Endothelial cell of umbilical vein (primary cell): ENCODE results near the gene TRIM17. TPM values are rescaled to one million over a fixed set of nuclear protein-coding genes. Genes with fewer than 3 reads are reported as not detected.

ENCODE experiments used
- BruUV-seq: library from RNA; stranded (reverse); fragments of 400-500 nt; replicated peaks from 2 replicates; lab custom pipeline; 2021; lab: Mats Ljungman, UMichigan
- CTCF ChIA-PET: fragments of 300-600, 350-600 bp; sonication (Branson Sonifier 250); formaldehyde crosslinking; loops from one replicate; lab custom pipeline; 2021; ENCODE audit warnings: antibody characterized with exemption, inconsistent platforms; lab: Charles Lee
- POLR2A ChIA-PET: fragments of 300-600, 350-600 bp; sonication (Branson Sonifier 250); formaldehyde crosslinking; loops from one replicate; lab custom pipeline; 2021; ENCODE audit warnings: antibody characterized with exemption, inconsistent platforms; lab: Charles Lee
- DNase-seq: peaks from one replicate; pipeline ENCODE4 v3.0.0-alpha.2; 2011; ENCODE audit warnings: low read depth, low spot score
- FAIRE-seq: peaks from 2 replicates; lab custom pipeline; 2011; peaks lifted over from hg19 to GRCh38; lab: Jason Lieb, UNC
- H2AFZ ChIP-seq: 2 replicates; pipeline ENCODE4 v1.6.0; 2012; ENCODE audit warnings: low read depth, low read length, control low read depth, inconsistent platforms
- H3K27ac ChIP-seq: 2 replicates; pipeline ENCODE4 v1.5.1; 2011; ENCODE audit warnings: low read depth, mild to moderate bottlenecking, control low read depth, low read length, moderate library complexity; ENCODE audit not compliant: insufficient read depth
- H3K27me3 ChIP-seq, 2 experiments: 2 replicates each; pipeline versions ENCODE4 v1.6.0 to v1.6.1; 2011; ENCODE audit warnings: low read length in 2 of 2, mixed read lengths in 1 of 2; ENCODE audit not compliant: control insufficient read depth in 2 of 2, insufficient read depth in 2 of 2
- H3K36me3 ChIP-seq, 2 experiments: 2 replicates in 1 of 2; 3 replicates in 1 of 2; pipeline ENCODE4 v1.5.1; 2011; ENCODE audit warnings: low read length in 2 of 2, mild to moderate bottlenecking in 1 of 2, moderate library complexity in 1 of 2; ENCODE audit not compliant: control insufficient read depth in 2 of 2, insufficient read depth in 2 of 2; ENCODE audit errors: extremely low read depth in 1 of 2
- H3K4me1 ChIP-seq: 3 replicates; pipeline ENCODE4 v1.5.1; 2011; ENCODE audit warnings: mild to moderate bottlenecking, low read length; ENCODE audit not compliant: control insufficient read depth, insufficient read depth; ENCODE audit errors: extremely low read depth
- H3K4me2 ChIP-seq: 2 replicates; pipeline ENCODE4 v1.6.1; 2011; ENCODE audit warnings: low read length, control low read depth, mixed read lengths; ENCODE audit not compliant: insufficient read depth
- H3K4me3 ChIP-seq, 3 experiments: fragments of 200-600 bp in 1 of 3; sonication (generic), shearing (Covaris generic) in 1 of 3; replicated peaks in 1 of 3; 2 replicates each; pipeline ENCODE4 v1.5.1; 2011 to 2016; ENCODE audit warnings: control low read depth in 3 of 3, low read length in 3 of 3, mild to moderate bottlenecking in 2 of 3, inconsistent platforms in 1 of 3, low read depth in 1 of 3, moderate library complexity in 1 of 3; ENCODE audit not compliant: insufficient read depth in 1 of 3
- H3K79me2 ChIP-seq: 2 replicates; pipeline ENCODE4 v1.6.0; 2012; ENCODE audit warnings: low read length, inconsistent platforms; ENCODE audit not compliant: control insufficient read depth, insufficient read depth
- H3K9ac ChIP-seq: replicated peaks from 2 replicates; pipeline ENCODE3; 2011; ENCODE audit warnings: low read length, control low read depth; ENCODE audit not compliant: insufficient read depth; ENCODE audit errors: extremely low read depth
- H3K9me1 ChIP-seq: replicated peaks from 3 replicates; pipeline ENCODE4 v1.6.0; 2011; ENCODE audit warnings: mild to moderate bottlenecking, low read length; ENCODE audit not compliant: control insufficient read depth, insufficient read depth; ENCODE audit errors: extremely low read depth
- H3K9me3 ChIP-seq: replicated peaks from 2 replicates; pipeline ENCODE4 v1.5.1; 2012; ENCODE audit warnings: low read length, inconsistent platforms; ENCODE audit not compliant: control insufficient read depth, insufficient read depth
- H4K20me1 ChIP-seq: replicated peaks from 2 replicates; pipeline ENCODE3; 2011; ENCODE audit warnings: mild to moderate bottlenecking, low read length; ENCODE audit not compliant: control insufficient read depth, insufficient read depth; ENCODE audit errors: extremely low read depth
- EZH2 ChIP-seq: IDR thresholded peaks from 2 replicates; pipeline ENCODE4 v1.6.1; 2012; ENCODE audit warnings: borderline replicate concordance, low read depth, mild to moderate bottlenecking, moderate library complexity, low read length, inconsistent platforms; ENCODE audit not compliant: severe bottlenecking
- FOS ChIP-seq: IDR thresholded peaks from 2 replicates; pipeline ENCODE4 v1.6.1; 2011; ENCODE audit warnings: mild to moderate bottlenecking, low read length, moderate library complexity, borderline replicate concordance; ENCODE audit not compliant: insufficient read depth
- GATA2 ChIP-seq: IDR thresholded peaks from 2 replicates; pipeline ENCODE4 v1.7.0; 2011; ENCODE audit warnings: low read depth, mild to moderate bottlenecking, moderate library complexity, mixed read lengths, low read length; ENCODE audit not compliant: insufficient read length, insufficient read depth
- JUN ChIP-seq: IDR thresholded peaks from 2 replicates; pipeline ENCODE4 v1.6.1; 2011; ENCODE audit warnings: borderline replicate concordance, low read depth; ENCODE audit not compliant: insufficient read length, insufficient read depth
- MYC ChIP-seq: IDR thresholded peaks from one replicate; pipeline ENCODE4 v1.6.1; 2011; ENCODE audit warnings: mild to moderate bottlenecking, low read depth, low read length
- POLR2A ChIP-seq: IDR thresholded peaks from 2 replicates; pipeline ENCODE4 v1.6.1; 2012; ENCODE audit warnings: low read depth, mild to moderate bottlenecking, control low read depth, low read length
- POLR2AphosphoS5 ChIP-seq: IDR thresholded peaks from 2 replicates; pipeline ENCODE4 v1.6.1; 2012; ENCODE audit warnings: low read depth, mild to moderate bottlenecking, control low read depth, low read length, moderate library complexity; ENCODE audit not compliant: insufficient read depth
- dilution Hi-C: fragments of 300-500 bp; cut with MboI; formaldehyde crosslinking; loops from one replicate; pipeline ENCODE4 v1.15.0; 2019; ENCODE audit warnings: low sequenced_read_pairs; ENCODE audit not compliant: extremely low pct_ligation_motif_present
- intact Hi-C: fragments of 100-400 bp; cut with micrococcal nuclease; formaldehyde crosslinking; loops from one replicate; pipeline ENCODE4 v1.10.0; 2022
- polyA plus RNA-seq, 4 experiments: library from polyadenylated mRNA; depleted of rRNA in 3 of 4; stranded (reverse) in 3 of 4; unstranded in 1 of 4; fragments of >200 nt; gene quantifications; 2 replicates each; pipeline versions ENCODE4 v1.2.1 to v1.2.3, GENCODE V29; 2011 to 2012; ENCODE audit warnings: missing spikeins in 1 of 4
- total RNA-seq: library from RNA; stranded (reverse); gene quantifications from 2 replicates; pipeline ENCODE4 v1.2.3, GENCODE V29; 2021
- TF ChIP-seq, protein P1 (sequence below), 2 donors: IDR thresholded peaks; 1 replicate in 1 of 2; 2 replicates in 1 of 2; pipeline ENCODE4 v1.5.1; 2011; ENCODE audit warnings: low read length in 2 of 2, mild to moderate bottlenecking in 2 of 2, moderate library complexity in 2 of 2, control low read depth in 1 of 2, inconsistent platforms in 1 of 2, low read depth in 1 of 2; ENCODE audit not compliant: insufficient read depth in 1 of 2; ENCODE audit errors: extremely low read depth in 1 of 2
- TF ChIP-seq, protein P2 (sequence below): IDR thresholded peaks from 2 replicates; pipeline ENCODE4 v1.6.1; 2011; ENCODE audit not compliant: insufficient read depth, insufficient read length

TRIM17 gene
- total and polyA plus RNA-seq, 2 donors (not counting 3 experiments of a cell fraction or from before 2014, with no cell fraction given) = not detected

DNA sequence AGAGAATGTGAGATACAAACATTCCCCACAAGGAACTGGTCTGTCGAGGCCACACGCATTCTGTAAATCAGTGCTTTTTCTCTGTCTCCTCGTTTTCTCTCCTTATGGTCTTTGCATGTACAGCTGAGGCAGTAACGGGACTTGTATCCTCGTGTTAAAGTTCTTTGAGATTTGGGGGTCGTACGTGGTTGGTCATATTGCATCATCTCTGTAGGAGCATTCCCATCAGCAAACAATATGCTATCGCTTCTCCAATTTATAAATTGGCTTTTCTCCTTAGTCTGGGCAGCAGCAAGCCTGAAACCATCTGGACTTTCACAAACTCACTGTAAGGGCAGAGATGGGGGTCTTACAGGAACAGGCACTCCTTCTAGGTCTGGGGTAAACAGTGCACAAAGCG, 13.0 kb upstream of the TRIM17 start:
- Histone ChIP-seq H3K27ac (no peak overlapping the region), H3K4me1 (no peaks in the 10 kb centered on the region), H3K9me1 (no peaks in the 10 kb centered on the region), H3K9ac (no peak overlapping the region), H3K79me2 (no peaks in the 10 kb centered on the region), H3K4me3 (no peak overlapping the region), H3K9me3 (no peaks in the 10 kb centered on the region), H4K20me1 (no peaks in the 10 kb centered on the region), H3K4me2 (no peak overlapping the region), H3K27me3 (peaks cover 4 to 13% of the 10 kb centered on the region in 2 experiments), H2AFZ (no peak overlapping the region), H3K36me3 (no peaks in the 10 kb centered on the region)
- DNase-seq (no peak), FAIRE-seq (no peak)
- dilution Hi-C loops = no loop called here
- ChIA-PET CTCF (no interaction called here), POLR2A (no interaction called here)
- intact Hi-C loops = no loop called here
- no TSS peak for BruUV-seq
- TF ChIP-seq, protein P1, sequence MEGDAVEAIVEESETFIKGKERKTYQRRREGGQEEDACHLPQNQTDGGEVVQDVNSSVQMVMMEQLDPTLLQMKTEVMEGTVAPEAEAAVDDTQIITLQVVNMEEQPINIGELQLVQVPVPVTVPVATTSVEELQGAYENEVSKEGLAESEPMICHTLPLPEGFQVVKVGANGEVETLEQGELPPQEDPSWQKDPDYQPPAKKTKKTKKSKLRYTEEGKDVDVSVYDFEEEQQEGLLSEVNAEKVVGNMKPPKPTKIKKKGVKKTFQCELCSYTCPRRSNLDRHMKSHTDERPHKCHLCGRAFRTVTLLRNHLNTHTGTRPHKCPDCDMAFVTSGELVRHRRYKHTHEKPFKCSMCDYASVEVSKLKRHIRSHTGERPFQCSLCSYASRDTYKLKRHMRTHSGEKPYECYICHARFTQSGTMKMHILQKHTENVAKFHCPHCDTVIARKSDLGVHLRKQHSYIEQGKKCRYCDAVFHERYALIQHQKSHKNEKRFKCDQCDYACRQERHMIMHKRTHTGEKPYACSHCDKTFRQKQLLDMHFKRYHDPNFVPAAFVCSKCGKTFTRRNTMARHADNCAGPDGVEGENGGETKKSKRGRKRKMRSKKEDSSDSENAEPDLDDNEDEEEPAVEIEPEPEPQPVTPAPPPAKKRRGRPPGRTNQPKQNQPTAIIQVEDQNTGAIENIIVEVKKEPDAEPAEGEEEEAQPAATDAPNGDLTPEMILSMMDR (IDR thresholded peaks at IDR 0.05; ENCODE audit: extremely low read depth in 1 of 2, insufficient read depth in 1 of 2, low read depth in 1 of 2, low read length in 2 of 2) = no peak
- TF ChIP-seq FOS (no peak), GATA2 (no peak), MYC (no peak), EZH2 (no peak), POLR2A (no peak), JUN (no peak), POLR2AphosphoS5 (no peak)
- TF ChIP-seq, protein P2, sequence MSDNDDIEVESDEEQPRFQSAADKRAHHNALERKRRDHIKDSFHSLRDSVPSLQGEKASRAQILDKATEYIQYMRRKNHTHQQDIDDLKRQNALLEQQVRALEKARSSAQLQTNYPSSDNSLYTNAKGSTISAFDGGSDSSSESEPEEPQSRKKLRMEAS = no peak
